ENCODE measurements around the gene HLTF.

- TF ChIP-seq EZH2 (IDR thresholded peaks at IDR 0.05; ENCODE audit: insufficient read depth, poor library complexity, severe bottlenecking) = no peak
- no peak for TF ChIP-seq EZH2phosphoT487 (IDR thresholded peaks at IDR 0.05; ENCODE audit: insufficient read depth, low read depth)
These were observed 68.1 kb downstream of the HLTF start for GRCh38 chr3:149018247-149018646.
